OCI-LY7 (cell line): ENCODE measurements around the gene CCR5AS.
A peak's percentile ranks its signal among the peaks of the same experiment; 100 is the strongest.

Experiments used
- BruUV-seq: library from RNA; stranded (reverse); fragments of 400-500 nt; replicated peaks from 2 replicates; lab custom pipeline; 2021; lab: Mats Ljungman, UMichigan
- CTCF ChIA-PET: fragments of 300-600 bp; sonication (Branson Sonifier 250); formaldehyde crosslinking; loops from one replicate; lab custom pipeline; 2022; ENCODE audit warnings: antibody characterized with exemption; ENCODE audit not compliant: unreplicated experiment; lab: Charles Lee
- POLR2A ChIA-PET: fragments of 300-600 bp; sonication (Branson Sonifier 250); formaldehyde crosslinking; loops from one replicate; lab custom pipeline; 2022; ENCODE audit warnings: antibody characterized with exemption; lab: Charles Lee
- DNase-seq: peaks from one replicate; pipeline ENCODE4 v3.0.0-alpha.2; 2015; ENCODE audit warnings: low spot score
- H2AFZ ChIP-seq: fragments of 200-600 bp; sonication (generic), shearing (Covaris generic); 2 replicates; pipeline ENCODE4 v1.6.1; 2014; ENCODE audit warnings: mild to moderate bottlenecking, antibody characterized with exemption, low read length, moderate library complexity
- H3K27ac ChIP-seq: fragments of 200-600 bp; sonication (generic); 2 replicates; pipeline ENCODE4 v1.5.1; 2014; ENCODE audit warnings: mixed run types, low read depth, mild to moderate bottlenecking, moderate library complexity, low read length, inconsistent platforms; ENCODE audit not compliant: poor library complexity, severe bottlenecking
- H3K36me3 ChIP-seq: fragments of 200-600 bp; sonication (generic); 2 replicates; pipeline ENCODE4 v1.6.1; 2014; ENCODE audit warnings: mild to moderate bottlenecking, antibody characterized with exemption, low read length, moderate library complexity, mixed read lengths; ENCODE audit not compliant: insufficient read depth
- H3K4me1 ChIP-seq: fragments of 200-600 bp; sonication (generic); 2 replicates; pipeline ENCODE4 v1.5.1; 2014; ENCODE audit warnings: mild to moderate bottlenecking, low read length; ENCODE audit not compliant: insufficient read depth, poor library complexity, severe bottlenecking
- H3K4me2 ChIP-seq: fragments of 200-600 bp; sonication (generic); 2 replicates; pipeline ENCODE4 v1.6.1; 2014; ENCODE audit warnings: mild to moderate bottlenecking, low read length
- H3K4me3 ChIP-seq: fragments of 200-600 bp; sonication (generic); 2 replicates; pipeline ENCODE4 v1.5.1; 2014; ENCODE audit warnings: mild to moderate bottlenecking, low read depth, low read length; ENCODE audit not compliant: poor library complexity, severe bottlenecking
- H3K79me2 ChIP-seq: fragments of 200-600 bp; sonication (generic); 2 replicates; pipeline ENCODE4 v1.6.1; 2016; ENCODE audit warnings: low read depth, mild to moderate bottlenecking, low read length, moderate library complexity, mixed read lengths; ENCODE audit not compliant: insufficient read depth
- H3K9me2 ChIP-seq: fragments of 200-600 bp; sonication (generic); 2 replicates; pipeline ENCODE4 v1.6.1; 2016; ENCODE audit warnings: mild to moderate bottlenecking, low read length, mixed read lengths; ENCODE audit not compliant: insufficient read depth
- H3K9me3 ChIP-seq: fragments of 200-600 bp; sonication (generic); 2 replicates; pipeline ENCODE4 v1.6.1; 2014; ENCODE audit warnings: mild to moderate bottlenecking, mixed run types, low read length, mixed read lengths
- H4K20me1 ChIP-seq: fragments of 200-600 bp; sonication (generic); 2 replicates; pipeline ENCODE4 v1.6.1; 2014; ENCODE audit warnings: mild to moderate bottlenecking, antibody characterized with exemption, low read length, moderate library complexity, mixed read lengths; ENCODE audit not compliant: insufficient read depth
- EZH2phosphoT487 ChIP-seq: fragments of 200-600 bp; sonication (generic); IDR thresholded peaks from 2 replicates; pipeline ENCODE4 v1.6.1; 2018; ENCODE audit warnings: low read depth, borderline replicate concordance, mild to moderate bottlenecking, mixed run types, antibody characterized with exemption, low read length, moderate library complexity, mixed read lengths
- intact Hi-C: fragments of 100-400 bp; cut with micrococcal nuclease; formaldehyde crosslinking; loops from one replicate; pipeline ENCODE4 v1.10.0; 2022; ENCODE audit not compliant: unreplicated experiment
- TF ChIP-seq, protein P1 (sequence below): fragments of 200-600 bp; sonication (generic); conservative IDR thresholded peaks from 2 replicates; pipeline ENCODE4 v1.5.1; 2014; ENCODE audit warnings: mild to moderate bottlenecking, antibody characterized with exemption, low read length, moderate library complexity, mixed read lengths

CCR5AS gene

DNA sequence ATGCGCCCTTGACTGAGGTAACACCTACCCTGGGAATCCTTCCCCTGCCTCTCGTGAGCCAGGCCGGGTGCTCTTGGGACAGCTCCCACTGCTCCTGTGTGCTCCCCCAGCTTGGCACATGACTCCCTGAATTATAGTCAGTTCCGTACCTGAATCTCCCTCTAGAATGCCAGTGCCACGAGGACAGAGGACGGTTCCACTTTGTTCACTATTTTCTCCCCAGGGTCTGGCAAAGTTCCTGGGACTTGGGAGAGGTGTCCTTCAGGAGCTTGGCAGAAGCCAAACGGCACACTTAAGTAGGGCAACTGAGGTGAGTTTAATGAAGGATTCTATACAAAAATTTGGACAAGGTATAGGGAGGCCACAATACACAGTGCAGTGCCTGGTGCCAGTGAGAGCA is 9.8 kb downstream of the CCR5AS start:
- Histone ChIP-seq H3K36me3 (no peaks in the 10 kb centered on the region), H4K20me1 (no peaks in the 10 kb centered on the region), H2AFZ (no peak overlapping the region), H3K4me3 (no peak overlapping the region), H3K79me2 (no peaks in the 10 kb centered on the region), H3K4me1 (no peaks in the 10 kb centered on the region), H3K27ac (no peak overlapping the region), H3K9me2 (no peaks in the 10 kb centered on the region), H3K4me2 (no peak overlapping the region), H3K9me3 (no peaks in the 10 kb centered on the region)
- CTCF ChIA-PET = no interaction called here
- intact Hi-C loops = no loop called here
- POLR2A ChIA-PET = interaction anchor here (2.2 kb wide), 1 partner anchor 14 kb away, joined by 7 read pairs; no protein-coding TSS in a partner anchor
- TF ChIP-seq EZH2phosphoT487 = no peak
- TF ChIP-seq, protein P1, sequence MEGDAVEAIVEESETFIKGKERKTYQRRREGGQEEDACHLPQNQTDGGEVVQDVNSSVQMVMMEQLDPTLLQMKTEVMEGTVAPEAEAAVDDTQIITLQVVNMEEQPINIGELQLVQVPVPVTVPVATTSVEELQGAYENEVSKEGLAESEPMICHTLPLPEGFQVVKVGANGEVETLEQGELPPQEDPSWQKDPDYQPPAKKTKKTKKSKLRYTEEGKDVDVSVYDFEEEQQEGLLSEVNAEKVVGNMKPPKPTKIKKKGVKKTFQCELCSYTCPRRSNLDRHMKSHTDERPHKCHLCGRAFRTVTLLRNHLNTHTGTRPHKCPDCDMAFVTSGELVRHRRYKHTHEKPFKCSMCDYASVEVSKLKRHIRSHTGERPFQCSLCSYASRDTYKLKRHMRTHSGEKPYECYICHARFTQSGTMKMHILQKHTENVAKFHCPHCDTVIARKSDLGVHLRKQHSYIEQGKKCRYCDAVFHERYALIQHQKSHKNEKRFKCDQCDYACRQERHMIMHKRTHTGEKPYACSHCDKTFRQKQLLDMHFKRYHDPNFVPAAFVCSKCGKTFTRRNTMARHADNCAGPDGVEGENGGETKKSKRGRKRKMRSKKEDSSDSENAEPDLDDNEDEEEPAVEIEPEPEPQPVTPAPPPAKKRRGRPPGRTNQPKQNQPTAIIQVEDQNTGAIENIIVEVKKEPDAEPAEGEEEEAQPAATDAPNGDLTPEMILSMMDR = no peak
- no peak for DNase-seq
- BruUV-seq = no TSS peak

DNA sequence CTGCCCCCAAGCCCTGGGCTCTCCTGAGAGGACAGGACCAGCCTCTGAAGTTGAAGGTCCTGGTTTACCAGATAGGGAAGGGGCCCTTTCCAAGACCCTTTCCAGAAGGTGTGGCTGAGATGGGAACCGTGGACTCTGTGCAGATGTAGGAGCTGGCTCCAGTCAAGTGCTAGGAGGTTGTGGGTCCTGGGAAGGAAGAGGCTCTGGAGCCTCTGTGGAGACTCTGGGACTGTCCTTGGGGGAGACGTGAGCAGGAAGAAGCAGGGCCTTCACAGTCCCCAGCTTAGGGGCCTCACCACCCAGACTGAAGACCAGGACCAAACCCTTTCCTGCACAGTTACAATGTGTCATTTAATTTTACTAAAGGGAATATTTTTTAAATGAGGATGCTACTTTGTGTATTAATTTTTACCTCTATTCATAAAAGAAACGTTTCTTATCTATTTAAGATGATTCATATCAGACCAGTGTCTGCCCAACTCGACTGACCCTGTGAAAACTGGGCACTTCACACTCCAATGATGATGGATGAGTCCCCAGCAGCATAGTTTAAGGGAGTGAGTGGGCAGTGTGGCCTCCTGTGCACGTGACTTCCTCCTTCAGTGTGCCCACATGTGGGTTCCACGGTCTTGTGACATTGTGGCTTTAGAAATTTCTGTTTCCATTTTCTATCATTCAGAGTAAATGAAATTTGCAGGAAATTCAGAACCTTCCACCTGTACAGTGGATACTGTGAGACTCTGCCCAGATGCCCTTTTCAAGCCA is 10.9 kb downstream of the CCR5AS start:
- DNase-seq = no peak
- CTCF ChIA-PET = no interaction called here
- POLR2A ChIA-PET = no interaction called here

GRCh38 chr3:46395210-46395661 is 11.6 kb downstream of the CCR5AS start:
- CTCF ChIA-PET = no interaction called here
- intact Hi-C loops = no loop called here
- POLR2A ChIA-PET = no interaction called here
- no TSS peak for BruUV-seq
- Histone ChIP-seq H3K9me3 (no peaks in the 10 kb centered on the region), H3K79me2 (no peaks in the 10 kb centered on the region), H3K4me3 (no peak overlapping the region), H3K27ac (no peak overlapping the region), H3K4me2 (no peak overlapping the region), H4K20me1 (no peaks in the 10 kb centered on the region), H3K9me2 (no peaks in the 10 kb centered on the region), H2AFZ (no peak overlapping the region), H3K36me3 (no peaks in the 10 kb centered on the region), H3K4me1 (no peaks in the 10 kb centered on the region)
- TF ChIP-seq, protein P1 = peak; percentile 48
- TF ChIP-seq EZH2phosphoT487 = no peak
- DNase-seq = no peak

More for the DNA sequence above, 10.9 kb downstream of the CCR5AS start:
- Histone ChIP-seq H3K9me2 (no peaks in the 10 kb centered on the region), H3K4me3 (no peak overlapping the region), H3K79me2 (no peaks in the 10 kb centered on the region), H3K9me3 (no peaks in the 10 kb centered on the region), H4K20me1 (no peaks in the 10 kb centered on the region), H3K4me1 (no peaks in the 10 kb centered on the region), H3K36me3 (no peaks in the 10 kb centered on the region), H3K4me2 (no peak overlapping the region), H2AFZ (no peak overlapping the region), H3K27ac (no peak overlapping the region)
- intact Hi-C loops = no loop called here
- TF ChIP-seq, protein P1 = no peak
- BruUV-seq = no TSS peak
